ENCODE results near the gene HOXA3. TPM values are rescaled to one million over a fixed set of nuclear protein-coding genes. Genes with fewer than 3 reads are reported as not detected.

Gene HOXA3
- total and polyA plus RNA-seq, 9 of the 15 experiments (the other 6 are each of a cell fraction or from before 2014, with no cell fraction given): 0.04 to 0.13 TPM; not detected in 7

DNA sequence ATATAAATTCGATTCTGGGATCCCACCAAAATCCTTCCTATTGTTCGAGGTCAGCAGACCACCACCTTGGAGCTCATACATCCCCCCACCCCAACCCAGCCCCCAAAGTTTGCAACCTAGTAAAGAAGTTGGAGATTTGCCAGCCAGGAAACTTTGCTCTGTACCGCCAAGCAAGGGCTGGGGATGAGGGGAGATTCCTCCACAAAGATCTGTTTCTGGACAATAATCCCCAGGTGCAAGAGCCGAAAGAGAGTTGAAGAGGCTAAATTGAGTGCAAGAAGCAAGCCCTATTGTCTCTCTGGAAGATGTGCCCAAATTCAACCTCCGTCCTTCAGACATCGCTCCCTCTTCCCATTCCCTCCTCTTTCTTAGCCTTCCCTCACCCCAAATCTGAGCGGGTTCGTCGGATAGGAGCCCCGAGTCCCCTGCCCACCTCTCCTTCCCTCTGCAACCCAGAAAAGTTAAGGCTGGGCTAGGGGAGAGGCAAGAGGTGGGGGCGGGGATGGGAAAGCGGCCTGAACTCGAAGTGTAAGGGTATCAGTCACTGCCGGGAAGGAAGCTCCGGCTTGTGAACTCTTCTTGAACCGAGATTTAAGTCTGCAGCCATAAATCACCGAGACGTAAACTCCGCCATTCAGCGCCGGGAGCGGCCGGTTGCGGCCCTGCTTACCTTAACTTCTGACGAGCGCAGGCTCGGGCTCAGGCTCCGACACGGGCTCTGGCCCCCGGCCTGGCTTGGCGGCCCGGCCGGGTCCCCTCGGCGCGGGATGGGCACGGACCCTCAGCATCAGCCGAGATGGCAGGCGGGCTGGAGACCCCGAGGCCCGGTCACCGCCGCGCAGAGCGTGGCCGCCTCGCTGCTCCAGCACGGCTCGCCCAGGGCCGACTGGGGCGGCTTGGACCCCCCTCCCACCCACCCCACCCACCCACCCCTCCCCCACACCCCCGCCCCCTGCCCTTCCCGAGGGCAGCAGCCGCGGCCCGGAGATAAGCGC is 39.1 kb downstream of the HOXA3 start (continued):
- TF ChIP-seq, protein P1, sequence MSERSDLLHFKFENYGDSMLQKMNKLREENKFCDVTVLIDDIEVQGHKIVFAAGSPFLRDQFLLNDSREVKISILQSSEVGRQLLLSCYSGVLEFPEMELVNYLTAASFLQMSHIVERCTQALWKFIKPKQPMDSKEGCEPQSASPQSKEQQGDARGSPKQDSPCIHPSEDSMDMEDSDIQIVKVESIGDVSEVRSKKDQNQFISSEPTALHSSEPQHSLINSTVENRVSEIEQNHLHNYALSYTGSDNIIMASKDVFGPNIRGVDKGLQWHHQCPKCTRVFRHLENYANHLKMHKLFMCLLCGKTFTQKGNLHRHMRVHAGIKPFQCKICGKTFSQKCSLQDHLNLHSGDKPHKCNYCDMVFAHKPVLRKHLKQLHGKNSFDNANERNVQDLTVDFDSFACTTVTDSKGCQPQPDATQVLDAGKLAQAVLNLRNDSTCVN (CRISPR knock-in tag; IDR thresholded peaks at IDR 0.05): no peak
- TF ChIP-seq, protein P2, sequence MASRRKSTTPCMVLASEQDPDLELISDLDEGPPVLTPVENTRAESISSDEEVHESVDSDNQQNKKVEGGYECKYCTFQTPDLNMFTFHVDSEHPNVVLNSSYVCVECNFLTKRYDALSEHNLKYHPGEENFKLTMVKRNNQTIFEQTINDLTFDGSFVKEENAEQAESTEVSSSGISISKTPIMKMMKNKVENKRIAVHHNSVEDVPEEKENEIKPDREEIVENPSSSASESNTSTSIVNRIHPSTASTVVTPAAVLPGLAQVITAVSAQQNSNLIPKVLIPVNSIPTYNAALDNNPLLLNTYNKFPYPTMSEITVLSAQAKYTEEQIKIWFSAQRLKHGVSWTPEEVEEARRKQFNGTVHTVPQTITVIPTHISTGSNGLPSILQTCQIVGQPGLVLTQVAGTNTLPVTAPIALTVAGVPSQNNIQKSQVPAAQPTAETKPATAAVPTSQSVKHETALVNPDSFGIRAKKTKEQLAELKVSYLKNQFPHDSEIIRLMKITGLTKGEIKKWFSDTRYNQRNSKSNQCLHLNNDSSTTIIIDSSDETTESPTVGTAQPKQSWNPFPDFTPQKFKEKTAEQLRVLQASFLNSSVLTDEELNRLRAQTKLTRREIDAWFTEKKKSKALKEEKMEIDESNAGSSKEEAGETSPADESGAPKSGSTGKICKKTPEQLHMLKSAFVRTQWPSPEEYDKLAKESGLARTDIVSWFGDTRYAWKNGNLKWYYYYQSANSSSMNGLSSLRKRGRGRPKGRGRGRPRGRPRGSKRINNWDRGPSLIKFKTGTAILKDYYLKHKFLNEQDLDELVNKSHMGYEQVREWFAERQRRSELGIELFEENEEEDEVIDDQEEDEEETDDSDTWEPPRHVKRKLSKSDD (conservative IDR thresholded peaks at IDR 0.05; ENCODE audit: low read length): no peak
- TF ChIP-seq CBFA2T3 (IDR thresholded peaks at IDR 0.05) (peak; percentile 35; the same call in 1 of the 2 replicates), POU5F1 (IDR thresholded peaks at IDR 0.05; ENCODE audit: borderline replicate concordance, low read depth, low read length, partially characterized antibody) (no peak), MEF2D (tag; conservative IDR thresholded peaks at IDR 0.05; ENCODE audit: low read depth) (no peak), ZFP36 (IDR thresholded peaks at IDR 0.05; ENCODE audit: low read depth, low read length, partially characterized antibody) (peak; percentile 2), NCOA1 (IDR thresholded peaks at IDR 0.05; ENCODE audit: low read depth) (no peak), PTTG1 (tag; IDR thresholded peaks at IDR 0.05; ENCODE audit: low read depth) (no peak), HNRNPLL (IDR thresholded peaks at IDR 0.05; ENCODE audit: low read depth, low read length, poor library complexity, severe bottlenecking) (peak; percentile 94), CXXC5 (CRISPR knock-in tag; IDR thresholded peaks at IDR 0.05) (peak; percentile 76), E2F3 (CRISPR knock-in tag; IDR thresholded peaks at IDR 0.05) (no peak)
- TF ChIP-seq, protein P3, sequence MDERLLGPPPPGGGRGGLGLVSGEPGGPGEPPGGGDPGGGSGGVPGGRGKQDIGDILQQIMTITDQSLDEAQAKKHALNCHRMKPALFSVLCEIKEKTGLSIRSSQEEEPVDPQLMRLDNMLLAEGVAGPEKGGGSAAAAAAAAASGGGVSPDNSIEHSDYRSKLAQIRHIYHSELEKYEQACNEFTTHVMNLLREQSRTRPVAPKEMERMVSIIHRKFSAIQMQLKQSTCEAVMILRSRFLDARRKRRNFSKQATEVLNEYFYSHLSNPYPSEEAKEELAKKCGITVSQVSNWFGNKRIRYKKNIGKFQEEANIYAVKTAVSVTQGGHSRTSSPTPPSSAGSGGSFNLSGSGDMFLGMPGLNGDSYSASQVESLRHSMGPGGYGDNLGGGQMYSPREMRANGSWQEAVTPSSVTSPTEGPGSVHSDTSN (CRISPR knock-in tag; IDR thresholded peaks at IDR 0.05; ENCODE audit: low read depth): no peak
- TF ChIP-seq, protein P3 (tag; conservative IDR thresholded peaks at IDR 0.05; ENCODE audit: low read depth): peak; percentile 89
- TF ChIP-seq, protein P4, sequence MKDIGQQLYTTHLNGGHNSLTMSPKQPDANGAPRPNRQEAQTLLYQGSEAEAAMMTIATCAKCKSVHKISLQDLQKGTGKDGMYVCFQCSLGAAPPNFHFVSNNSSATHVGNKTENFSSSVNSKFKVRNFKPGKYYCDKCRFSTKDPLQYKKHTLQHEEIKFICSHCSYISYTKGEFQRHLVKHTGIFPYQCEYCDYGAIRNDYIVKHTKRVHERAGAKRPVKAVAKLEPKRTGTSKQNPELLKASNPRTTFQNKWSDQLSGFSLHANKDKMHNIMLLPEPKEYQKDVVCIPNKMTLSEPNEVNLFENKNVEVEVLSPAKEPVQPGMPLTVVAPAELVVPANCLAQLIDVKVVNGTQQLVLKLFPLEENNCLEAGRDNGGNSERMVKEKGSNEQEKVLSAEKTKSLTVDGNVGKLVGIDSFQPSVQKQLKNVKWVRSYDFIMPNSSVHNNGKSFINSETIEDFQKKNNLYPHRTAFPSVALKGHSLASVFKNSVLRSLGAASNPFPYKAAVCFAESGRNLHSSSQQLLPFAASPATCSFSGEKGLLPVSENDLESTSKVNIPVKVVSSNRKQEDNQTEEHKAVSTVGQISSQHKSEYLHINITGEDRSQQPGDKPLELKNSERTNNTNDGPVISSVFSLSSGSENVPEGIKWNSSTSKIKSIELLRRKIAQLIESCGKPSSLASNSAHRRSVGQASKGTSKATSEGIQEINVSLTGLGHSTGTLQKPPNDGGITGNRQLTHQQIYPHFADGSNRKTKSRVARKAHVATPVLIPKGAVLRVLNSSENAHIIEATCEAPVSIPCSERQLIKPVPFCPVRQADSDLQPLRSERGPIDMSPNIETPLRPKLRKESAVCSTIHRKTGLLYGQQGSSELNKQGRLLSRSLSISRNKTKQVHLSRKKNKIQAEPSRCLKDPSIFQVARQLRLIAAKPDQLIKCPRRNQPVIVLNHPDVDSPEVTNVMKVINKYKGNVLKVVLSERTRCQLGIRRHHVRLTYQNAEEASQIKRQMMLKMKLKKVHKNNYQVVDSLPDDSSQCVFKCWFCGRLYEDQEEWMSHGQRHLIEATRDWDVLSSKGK (CRISPR knock-in tag; IDR thresholded peaks at IDR 0.05): no peak
- TF ChIP-seq, protein P5, sequence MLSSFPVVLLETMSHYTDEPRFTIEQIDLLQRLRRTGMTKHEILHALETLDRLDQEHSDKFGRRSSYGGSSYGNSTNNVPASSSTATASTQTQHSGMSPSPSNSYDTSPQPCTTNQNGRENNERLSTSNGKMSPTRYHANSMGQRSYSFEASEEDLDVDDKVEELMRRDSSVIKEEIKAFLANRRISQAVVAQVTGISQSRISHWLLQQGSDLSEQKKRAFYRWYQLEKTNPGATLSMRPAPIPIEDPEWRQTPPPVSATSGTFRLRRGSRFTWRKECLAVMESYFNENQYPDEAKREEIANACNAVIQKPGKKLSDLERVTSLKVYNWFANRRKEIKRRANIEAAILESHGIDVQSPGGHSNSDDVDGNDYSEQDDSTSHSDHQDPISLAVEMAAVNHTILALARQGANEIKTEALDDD (IDR thresholded peaks at IDR 0.05): no peak

All from K562 (cell line).